ENCODE measurements around the gene RAB10.

- TF ChIP-seq CTCF (IDR thresholded peaks at IDR 0.05; ENCODE audit: low read depth, low read length) (no peak), MAX (IDR thresholded peaks at IDR 0.05; ENCODE audit: low read depth, low read length) (no peak), POLR2A (IDR thresholded peaks at IDR 0.05; ENCODE audit: extremely low read depth, insufficient read length) (no peak), MYC (IDR thresholded peaks at IDR 0.05; ENCODE audit: low read depth, low read length) (no peak)
Measured at GRCh38 chr2:26185954-26186770, 152.3 kb downstream of the RAB10 start.

Data from NB4 (cell line).